ENCODE results near the gene KRT3. TPM values are rescaled to one million over a fixed set of nuclear protein-coding genes. Genes with fewer than 3 reads are reported as not detected.

KRT3 gene
- total RNA-seq, 1 experiment from 2014 or later: not detected

DNA sequence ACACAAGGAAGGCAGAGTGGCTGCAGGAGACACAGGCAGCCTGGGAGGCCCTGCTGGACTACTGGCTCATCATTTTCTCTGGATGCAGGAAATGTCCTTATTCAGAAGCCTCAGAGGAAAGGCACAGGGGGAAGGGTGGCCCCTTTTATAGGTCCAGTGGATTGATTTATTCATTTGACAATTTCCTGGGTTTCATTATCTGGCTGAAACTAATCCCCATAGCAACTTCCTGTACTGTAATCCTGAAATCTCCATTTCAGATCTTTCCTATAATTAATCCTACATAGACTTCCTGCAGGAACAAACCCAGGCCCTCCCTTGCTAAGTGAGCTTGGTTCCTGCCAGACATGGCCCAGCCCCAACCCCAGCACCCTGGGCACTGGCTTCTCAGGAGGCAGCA, 41.8 kb downstream of the KRT3 start:
- H3K9me3 ChIP-seq (ENCODE audit: control insufficient read depth, insufficient read depth, low read depth, low read length): no peaks in the 10 kb centered on the region
- POLR2A ChIA-PET: no interaction called here
- no peak overlapping the region for H3K4me3 ChIP-seq (ENCODE audit: low read depth in 2 of 2, low read length in 2 of 2)
- CTCF ChIA-PET: no interaction called here
- TF ChIP-seq TCF7L2 (IDR thresholded peaks at IDR 0.05; ENCODE audit: low read depth, low read length) (no peak), SIN3A (IDR thresholded peaks at IDR 0.05; ENCODE audit: borderline replicate concordance, insufficient read depth, low read depth, low read length) (no peak), POLR2AphosphoS5 (IDR thresholded peaks at IDR 0.05; ENCODE audit: low read depth, low read length) (no peak)
- DNase-seq (ENCODE audit: low read depth, low spot score) (no peak), ATAC-seq (no peak)
- peaks cover 9% of the 10 kb centered on the region for H3K27me3 ChIP-seq (ENCODE audit: control insufficient read depth, insufficient read depth, low read length)
- H3K4me1 ChIP-seq (ENCODE audit: control insufficient read depth, insufficient read depth, low read length): no peaks in the 10 kb centered on the region
- in situ Hi-C loops (cut with HindIII; ENCODE audit: low pct_unique_long_range_greater_than_20kb, low sequenced_read_pairs): no loop called here
- no peaks in the 10 kb centered on the region for H3K36me3 ChIP-seq (ENCODE audit: control insufficient read depth, insufficient read depth, low read length)
- no TSS peak for BruUV-seq (replicated peaks)
- intact Hi-C loops (cut with micrococcal nuclease; ENCODE audit: unreplicated experiment): no loop called here
- no peak overlapping the region for H3K27ac ChIP-seq (ENCODE audit: low read length)

DNA sequence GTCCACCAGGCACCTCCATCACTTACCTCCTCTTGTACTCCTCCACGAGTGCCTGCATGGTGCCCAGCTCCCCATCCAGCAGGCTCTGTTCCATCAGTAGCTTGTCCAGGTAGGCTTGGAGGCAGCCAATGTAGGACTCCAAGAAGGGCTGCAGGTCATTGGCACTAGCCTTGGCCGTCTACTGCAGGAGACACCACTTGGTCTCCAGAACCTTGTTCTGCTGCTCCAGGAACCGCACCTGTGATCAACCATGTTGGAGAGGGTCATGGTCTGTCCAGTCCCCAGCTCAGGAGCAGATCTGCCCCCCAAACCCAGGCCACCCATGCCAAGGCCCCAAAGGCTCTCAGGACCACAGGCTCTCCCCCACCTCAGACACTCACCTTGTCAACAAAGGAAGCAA, 42.6 kb downstream of the KRT3 start:
- Histone ChIP-seq H3K4me3 (ENCODE audit: low read depth in 2 of 2, low read length in 2 of 2) (no peak overlapping the region), H3K9me3 (ENCODE audit: control insufficient read depth, insufficient read depth, low read depth, low read length) (no peaks in the 10 kb centered on the region), H3K4me1 (ENCODE audit: control insufficient read depth, insufficient read depth, low read length) (no peaks in the 10 kb centered on the region), H3K27me3 (ENCODE audit: control insufficient read depth, insufficient read depth, low read length) (peaks cover 9% of the 10 kb centered on the region), H3K27ac (ENCODE audit: low read length) (no peak overlapping the region), H3K36me3 (ENCODE audit: control insufficient read depth, insufficient read depth, low read length) (no peaks in the 10 kb centered on the region)
- ChIA-PET POLR2A (no interaction called here), CTCF (no interaction called here)
- TF ChIP-seq SIN3A (IDR thresholded peaks at IDR 0.05; ENCODE audit: borderline replicate concordance, insufficient read depth, low read depth, low read length) (no peak), POLR2AphosphoS5 (IDR thresholded peaks at IDR 0.05; ENCODE audit: low read depth, low read length) (no peak), TCF7L2 (IDR thresholded peaks at IDR 0.05; ENCODE audit: low read depth, low read length) (no peak)
- TF ChIP-seq, protein P1, sequence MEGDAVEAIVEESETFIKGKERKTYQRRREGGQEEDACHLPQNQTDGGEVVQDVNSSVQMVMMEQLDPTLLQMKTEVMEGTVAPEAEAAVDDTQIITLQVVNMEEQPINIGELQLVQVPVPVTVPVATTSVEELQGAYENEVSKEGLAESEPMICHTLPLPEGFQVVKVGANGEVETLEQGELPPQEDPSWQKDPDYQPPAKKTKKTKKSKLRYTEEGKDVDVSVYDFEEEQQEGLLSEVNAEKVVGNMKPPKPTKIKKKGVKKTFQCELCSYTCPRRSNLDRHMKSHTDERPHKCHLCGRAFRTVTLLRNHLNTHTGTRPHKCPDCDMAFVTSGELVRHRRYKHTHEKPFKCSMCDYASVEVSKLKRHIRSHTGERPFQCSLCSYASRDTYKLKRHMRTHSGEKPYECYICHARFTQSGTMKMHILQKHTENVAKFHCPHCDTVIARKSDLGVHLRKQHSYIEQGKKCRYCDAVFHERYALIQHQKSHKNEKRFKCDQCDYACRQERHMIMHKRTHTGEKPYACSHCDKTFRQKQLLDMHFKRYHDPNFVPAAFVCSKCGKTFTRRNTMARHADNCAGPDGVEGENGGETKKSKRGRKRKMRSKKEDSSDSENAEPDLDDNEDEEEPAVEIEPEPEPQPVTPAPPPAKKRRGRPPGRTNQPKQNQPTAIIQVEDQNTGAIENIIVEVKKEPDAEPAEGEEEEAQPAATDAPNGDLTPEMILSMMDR (IDR thresholded peaks at IDR 0.05): no peak
- TF ChIP-seq, protein P2, sequence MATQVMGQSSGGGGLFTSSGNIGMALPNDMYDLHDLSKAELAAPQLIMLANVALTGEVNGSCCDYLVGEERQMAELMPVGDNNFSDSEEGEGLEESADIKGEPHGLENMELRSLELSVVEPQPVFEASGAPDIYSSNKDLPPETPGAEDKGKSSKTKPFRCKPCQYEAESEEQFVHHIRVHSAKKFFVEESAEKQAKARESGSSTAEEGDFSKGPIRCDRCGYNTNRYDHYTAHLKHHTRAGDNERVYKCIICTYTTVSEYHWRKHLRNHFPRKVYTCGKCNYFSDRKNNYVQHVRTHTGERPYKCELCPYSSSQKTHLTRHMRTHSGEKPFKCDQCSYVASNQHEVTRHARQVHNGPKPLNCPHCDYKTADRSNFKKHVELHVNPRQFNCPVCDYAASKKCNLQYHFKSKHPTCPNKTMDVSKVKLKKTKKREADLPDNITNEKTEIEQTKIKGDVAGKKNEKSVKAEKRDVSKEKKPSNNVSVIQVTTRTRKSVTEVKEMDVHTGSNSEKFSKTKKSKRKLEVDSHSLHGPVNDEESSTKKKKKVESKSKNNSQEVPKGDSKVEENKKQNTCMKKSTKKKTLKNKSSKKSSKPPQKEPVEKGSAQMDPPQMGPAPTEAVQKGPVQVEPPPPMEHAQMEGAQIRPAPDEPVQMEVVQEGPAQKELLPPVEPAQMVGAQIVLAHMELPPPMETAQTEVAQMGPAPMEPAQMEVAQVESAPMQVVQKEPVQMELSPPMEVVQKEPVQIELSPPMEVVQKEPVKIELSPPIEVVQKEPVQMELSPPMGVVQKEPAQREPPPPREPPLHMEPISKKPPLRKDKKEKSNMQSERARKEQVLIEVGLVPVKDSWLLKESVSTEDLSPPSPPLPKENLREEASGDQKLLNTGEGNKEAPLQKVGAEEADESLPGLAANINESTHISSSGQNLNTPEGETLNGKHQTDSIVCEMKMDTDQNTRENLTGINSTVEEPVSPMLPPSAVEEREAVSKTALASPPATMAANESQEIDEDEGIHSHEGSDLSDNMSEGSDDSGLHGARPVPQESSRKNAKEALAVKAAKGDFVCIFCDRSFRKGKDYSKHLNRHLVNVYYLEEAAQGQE (IDR thresholded peaks at IDR 0.05; ENCODE audit: insufficient read depth in 1 of 2, low read depth in 2 of 2, low read length in 1 of 2): no peak
- intact Hi-C loops (cut with micrococcal nuclease; ENCODE audit: unreplicated experiment): no loop called here
- DNase-seq (ENCODE audit: low read depth, low spot score) (no peak), ATAC-seq (no peak)
- no TSS peak for BruUV-seq (replicated peaks)
- in situ Hi-C loops (cut with HindIII; ENCODE audit: low pct_unique_long_range_greater_than_20kb, low sequenced_read_pairs): no loop called here

DNA sequence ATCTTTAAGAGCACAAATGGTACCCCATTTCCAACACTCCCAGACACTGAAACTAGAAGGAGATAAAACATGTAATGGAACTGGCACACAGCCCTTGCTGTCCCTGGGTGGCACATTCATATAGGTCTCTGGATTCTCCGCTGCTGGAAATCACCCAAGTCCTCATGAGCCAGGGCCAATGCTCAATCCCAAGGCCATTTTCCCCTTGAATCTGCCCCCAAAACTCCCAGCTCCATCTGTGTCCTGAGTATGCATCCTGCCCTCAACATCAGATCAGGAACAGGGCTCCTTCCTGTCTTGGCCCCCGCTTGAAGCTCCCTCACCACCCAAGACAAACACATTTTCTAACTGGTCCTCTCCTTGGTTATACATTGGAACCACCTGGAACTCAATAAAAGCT, 43.4 kb downstream of the KRT3 start:
- BruUV-seq (replicated peaks): no TSS peak
- CTCF ChIA-PET: interaction anchor here (0.6 kb wide), 1 partner anchor 127 kb away, joined by 8 read pairs; no protein-coding TSS in a partner anchor

More for the DNA sequence above, 43.4 kb downstream of the KRT3 start:
- Histone ChIP-seq H3K27ac (ENCODE audit: low read length) (no peak overlapping the region), H3K4me3 (ENCODE audit: low read depth in 2 of 2, low read length in 2 of 2) (no peak overlapping the region), H3K36me3 (ENCODE audit: control insufficient read depth, insufficient read depth, low read length) (no peaks in the 10 kb centered on the region), H3K9me3 (ENCODE audit: control insufficient read depth, insufficient read depth, low read depth, low read length) (no peaks in the 10 kb centered on the region), H3K4me1 (ENCODE audit: control insufficient read depth, insufficient read depth, low read length) (no peaks in the 10 kb centered on the region), H3K27me3 (ENCODE audit: control insufficient read depth, insufficient read depth, low read length) (peaks cover 9% of the 10 kb centered on the region)
- intact Hi-C loops (cut with micrococcal nuclease; ENCODE audit: unreplicated experiment): no loop called here
- no peak for TF ChIP-seq TCF7L2 (IDR thresholded peaks at IDR 0.05; ENCODE audit: low read depth, low read length)
- TF ChIP-seq, protein P2 (IDR thresholded peaks at IDR 0.05; ENCODE audit: insufficient read depth in 1 of 2, low read depth in 2 of 2, low read length in 1 of 2): no peak
- TF ChIP-seq, protein P1 (IDR thresholded peaks at IDR 0.05): no peak
- no peak for TF ChIP-seq SIN3A (IDR thresholded peaks at IDR 0.05; ENCODE audit: borderline replicate concordance, insufficient read depth, low read depth, low read length)
- no peak for TF ChIP-seq POLR2AphosphoS5 (IDR thresholded peaks at IDR 0.05; ENCODE audit: low read depth, low read length)
- DNase-seq (ENCODE audit: low read depth, low spot score): no peak
- POLR2A ChIA-PET: no interaction called here
- in situ Hi-C loops (cut with HindIII; ENCODE audit: low pct_unique_long_range_greater_than_20kb, low sequenced_read_pairs): no loop called here
- no peak for ATAC-seq

All from Panc1 (cell line).